Measurements from ENCODE around the gene ERCC1.

DNA sequence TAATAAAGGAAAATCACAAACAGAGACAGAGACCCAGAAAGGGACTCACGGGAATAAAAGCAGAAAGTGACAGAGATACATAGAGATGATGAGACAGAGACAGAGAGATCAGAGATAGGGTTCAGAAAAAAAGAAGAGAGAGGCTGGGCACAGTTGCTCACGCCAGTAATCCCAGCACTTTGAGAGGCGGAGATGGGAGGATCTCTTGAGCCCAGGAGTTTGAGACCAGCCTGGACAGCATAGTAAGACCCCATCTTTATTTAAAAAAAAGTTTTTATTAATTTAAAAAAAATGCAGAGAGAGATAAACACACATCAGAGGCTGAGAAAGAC lies 24.7 kb upstream of the ERCC1 start:
- TF ChIP-seq EP300 (IDR thresholded peaks at IDR 0.05; ENCODE audit: borderline replicate concordance), result no peak
- no peak for TF ChIP-seq CREB1 (IDR thresholded peaks at IDR 0.05; ENCODE audit: low read depth)
